SK-N-SH treated with all-trans-retinoic acid at 6 μM for 48 hours (cell line): ENCODE results near the gene CMTM2.

Source experiments
- ATAC-seq: fragments of 200-7000 bp; cut with Tn5 transposase; 3 replicates; pipeline ENCODE4 v1.9.1; 2020; ENCODE audit warnings: mild to moderate bottlenecking, moderate library complexity
- BACH2 ChIP-seq: fragments of 250-450 bp; sonication (Bioruptor Pico); IDR thresholded peaks from 2 replicates; pipeline ENCODE4 v1.9.0; 2021; ENCODE audit warnings: mild to moderate bottlenecking, borderline replicate concordance
- CSRNP3 ChIP-seq: fragments of 250-450 bp; sonication (Bioruptor Pico); IDR thresholded peaks from 2 replicates; pipeline ENCODE4 v1.5.1; 2021; ENCODE audit warnings: mild to moderate bottlenecking, moderate library complexity
- GLIS3 ChIP-seq: fragments of 250-450 bp; sonication (Bioruptor Pico); IDR thresholded peaks from 2 replicates; pipeline ENCODE4 v1.5.0; 2020; ENCODE audit warnings: mild to moderate bottlenecking, moderate library complexity
- ISL1 ChIP-seq: fragments of 250-450 bp; sonication (Bioruptor Pico); IDR thresholded peaks from 2 replicates; pipeline ENCODE4 v2.1.2; 2022; ENCODE audit warnings: mild to moderate bottlenecking, moderate library complexity
- PATZ1 ChIP-seq: fragments of 250-450 bp; sonication (Bioruptor Pico); IDR thresholded peaks from 2 replicates; pipeline ENCODE4 v1.8.0; 2020; ENCODE audit warnings: mild to moderate bottlenecking, moderate library complexity, borderline replicate concordance
- POU6F1 ChIP-seq: fragments of 250-450 bp; sonication (Bioruptor Pico); IDR thresholded peaks from 2 replicates; pipeline ENCODE4 v1.8.0; 2021; ENCODE audit warnings: low read depth, mild to moderate bottlenecking, moderate library complexity, borderline replicate concordance
- PPARA ChIP-seq: fragments of 250-450 bp; sonication (Bioruptor Pico); IDR thresholded peaks from 2 replicates; pipeline ENCODE4 v1.5.0; 2020; ENCODE audit warnings: mild to moderate bottlenecking, borderline replicate concordance
- SNAI2 ChIP-seq: fragments of 250-450 bp; sonication (Bioruptor Pico); IDR thresholded peaks from 2 replicates; pipeline ENCODE4 v1.5.0; 2020; ENCODE audit warnings: mild to moderate bottlenecking, moderate library complexity
- TCF4 ChIP-seq: fragments of 250-450 bp; sonication (Bioruptor Pico); IDR thresholded peaks from 2 replicates; pipeline ENCODE4 v1.8.0; 2021; ENCODE audit warnings: mild to moderate bottlenecking, moderate library complexity, borderline replicate concordance
- TOX ChIP-seq: fragments of 250-450 bp; sonication (Bioruptor Pico); IDR thresholded peaks from 2 replicates; pipeline ENCODE4 v1.8.0; 2021; ENCODE audit warnings: mild to moderate bottlenecking, moderate library complexity, borderline replicate concordance
- ZC3H10 ChIP-seq: fragments of 250-450 bp; sonication (Bioruptor Pico); IDR thresholded peaks from 2 replicates; pipeline ENCODE4 v1.5.1; 2021; ENCODE audit warnings: mild to moderate bottlenecking, moderate library complexity
- ZFP3 ChIP-seq: fragments of 250-450 bp; sonication (Bioruptor Pico); IDR thresholded peaks from 2 replicates; pipeline ENCODE4 v1.5.0; 2020; ENCODE audit warnings: mild to moderate bottlenecking, moderate library complexity
- ZFP30 ChIP-seq: fragments of 450-650 bp; formaldehyde crosslinking; IDR thresholded peaks from 2 replicates; pipeline ENCODE4 v1.5.0; 2022; ENCODE audit warnings: mild to moderate bottlenecking, moderate library complexity
- ZNF565 ChIP-seq: fragments of 450-650 bp; formaldehyde crosslinking; conservative IDR thresholded peaks from 2 replicates; pipeline ENCODE4 v1.5.0; 2020; ENCODE audit warnings: low read depth, mild to moderate bottlenecking, moderate library complexity
- ZNF70 ChIP-seq: fragments of 450-650 bp; formaldehyde crosslinking; IDR thresholded peaks from 2 replicates; pipeline ENCODE4 v1.5.0; 2020; ENCODE audit warnings: mild to moderate bottlenecking, moderate library complexity
- ZNF8 ChIP-seq: fragments of 450-650 bp; formaldehyde crosslinking; IDR thresholded peaks from 2 replicates; pipeline ENCODE4 v1.5.0; 2020; ENCODE audit warnings: mild to moderate bottlenecking, moderate library complexity
- TF ChIP-seq, protein P1 (sequence below): fragments of 250-450 bp; sonication (Bioruptor Pico); IDR thresholded peaks from 2 replicates; pipeline ENCODE4 v1.5.0; 2020; ENCODE audit warnings: mild to moderate bottlenecking, moderate library complexity

CMTM2 gene

GRCh38 chr16:66600477-66600876, 21.2 kb downstream of the CMTM2 start:
- no peak for ATAC-seq

DNA sequence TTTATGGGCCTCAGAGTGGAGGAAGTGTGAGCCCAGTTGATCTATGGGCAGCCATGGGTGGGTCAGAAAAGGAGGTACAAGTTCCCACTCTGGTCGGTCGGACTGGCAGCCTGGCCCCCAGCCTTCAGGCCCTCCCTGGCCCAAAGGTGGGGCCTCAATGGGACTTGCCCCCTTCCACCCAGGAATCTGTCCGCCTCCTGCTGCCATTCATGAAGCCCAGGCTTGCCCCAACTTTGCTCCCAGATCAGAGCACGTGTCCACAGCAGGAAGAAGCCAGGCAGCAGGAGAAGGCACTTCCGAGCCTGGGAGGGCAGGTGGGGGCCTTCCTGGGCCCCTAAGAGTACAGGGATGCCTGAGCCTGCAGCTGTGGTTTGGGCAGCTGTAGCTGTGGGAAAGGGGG, 22.2 kb downstream of the CMTM2 start:
- TF ChIP-seq PPARA, result no peak
- no peak for TF ChIP-seq TOX (CRISPR knock-in tag)
- TF ChIP-seq TCF4 (CRISPR knock-in tag), result no peak
- no peak for TF ChIP-seq ZFP30 (CRISPR knock-in tag)
- TF ChIP-seq, protein P1, sequence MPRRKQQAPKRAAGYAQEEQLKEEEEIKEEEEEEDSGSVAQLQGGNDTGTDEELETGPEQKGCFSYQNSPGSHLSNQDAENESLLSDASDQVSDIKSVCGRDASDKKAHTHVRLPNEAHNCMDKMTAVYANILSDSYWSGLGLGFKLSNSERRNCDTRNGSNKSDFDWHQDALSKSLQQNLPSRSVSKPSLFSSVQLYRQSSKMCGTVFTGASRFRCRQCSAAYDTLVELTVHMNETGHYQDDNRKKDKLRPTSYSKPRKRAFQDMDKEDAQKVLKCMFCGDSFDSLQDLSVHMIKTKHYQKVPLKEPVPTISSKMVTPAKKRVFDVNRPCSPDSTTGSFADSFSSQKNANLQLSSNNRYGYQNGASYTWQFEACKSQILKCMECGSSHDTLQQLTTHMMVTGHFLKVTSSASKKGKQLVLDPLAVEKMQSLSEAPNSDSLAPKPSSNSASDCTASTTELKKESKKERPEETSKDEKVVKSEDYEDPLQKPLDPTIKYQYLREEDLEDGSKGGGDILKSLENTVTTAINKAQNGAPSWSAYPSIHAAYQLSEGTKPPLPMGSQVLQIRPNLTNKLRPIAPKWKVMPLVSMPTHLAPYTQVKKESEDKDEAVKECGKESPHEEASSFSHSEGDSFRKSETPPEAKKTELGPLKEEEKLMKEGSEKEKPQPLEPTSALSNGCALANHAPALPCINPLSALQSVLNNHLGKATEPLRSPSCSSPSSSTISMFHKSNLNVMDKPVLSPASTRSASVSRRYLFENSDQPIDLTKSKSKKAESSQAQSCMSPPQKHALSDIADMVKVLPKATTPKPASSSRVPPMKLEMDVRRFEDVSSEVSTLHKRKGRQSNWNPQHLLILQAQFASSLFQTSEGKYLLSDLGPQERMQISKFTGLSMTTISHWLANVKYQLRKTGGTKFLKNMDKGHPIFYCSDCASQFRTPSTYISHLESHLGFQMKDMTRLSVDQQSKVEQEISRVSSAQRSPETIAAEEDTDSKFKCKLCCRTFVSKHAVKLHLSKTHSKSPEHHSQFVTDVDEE, result no peak
- ATAC-seq, result no peak

More at GRCh38 chr16:66600477-66600876, 21.2 kb downstream of the CMTM2 start:
- TF ChIP-seq ZFP30 (CRISPR knock-in tag) (no peak), POU6F1 (CRISPR knock-in tag) (no peak), ZC3H10 (CRISPR knock-in tag) (no peak), CSRNP3 (no peak), TOX (CRISPR knock-in tag) (no peak), ISL1 (CRISPR knock-in tag) (no peak), ZNF70 (CRISPR knock-in tag) (no peak), PATZ1 (CRISPR knock-in tag) (no peak)
- TF ChIP-seq, protein P1, result no peak

- peak; percentile 48 for ATAC-seq
- TF ChIP-seq ISL1 (CRISPR knock-in tag), result 0 out of 2 replicates have a peak, but pooled peaks have one; percentile 17
- no peak for TF ChIP-seq BACH2
- no peak for TF ChIP-seq PPARA
- TF ChIP-seq ZFP3 (CRISPR knock-in tag), result 0 out of 2 replicates have a peak, but pooled peaks have one; percentile 49
- TF ChIP-seq ZNF565 (CRISPR knock-in tag), result no peak
- peak; percentile 80; the same call in 1 of the 2 replicates for TF ChIP-seq SNAI2 (CRISPR knock-in tag)
- no peak for TF ChIP-seq GLIS3 (CRISPR knock-in tag)
- no peak for TF ChIP-seq ZNF8
- TF ChIP-seq, protein P1, result 0 out of 2 replicates have a peak, but pooled peaks have one; percentile 16
- no peak for TF ChIP-seq POU6F1 (CRISPR knock-in tag)
- TF ChIP-seq TCF4 (CRISPR knock-in tag), result no peak
- TF ChIP-seq CSRNP3, result no peak
- no peak for TF ChIP-seq ZFP30 (CRISPR knock-in tag)
Measured at GRCh38 chr16:66603537-66604375, 24.5 kb downstream of the CMTM2 start.
